GM19193 (cell line): ENCODE measurements around the gene PTGS1.

ENCODE experiments used
- POLR2A ChIP-seq: IDR thresholded peaks from 4 replicates; pipeline ENCODE4 v1.6.1; 2011; ENCODE audit not compliant: insufficient read depth, insufficient read length; ENCODE audit errors: extremely low read depth

PTGS1 gene

DNA sequence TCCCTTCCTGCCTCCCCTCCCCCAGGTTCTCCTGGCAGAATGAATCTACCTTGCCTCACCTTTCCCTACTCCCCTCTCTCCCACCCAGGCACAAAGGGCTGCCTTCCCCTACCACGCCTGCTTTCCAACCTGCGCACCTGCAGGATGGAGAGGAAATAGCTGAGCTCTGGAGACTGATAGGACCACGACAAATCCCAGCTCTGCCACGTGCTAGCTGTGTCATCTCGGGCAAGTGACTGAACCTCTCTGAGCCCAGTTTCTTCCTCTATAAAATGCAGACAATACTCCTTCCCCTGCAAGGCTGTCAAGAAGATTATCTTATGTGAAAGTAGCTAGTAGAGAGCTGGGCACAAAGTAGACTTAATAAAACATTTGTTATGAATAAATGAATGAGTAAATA, 31.2 kb upstream of the PTGS1 start:
- no peak for TF ChIP-seq POLR2A

GRCh38 chr9:122340161-122340560, 30.7 kb upstream of the PTGS1 start:
- TF ChIP-seq POLR2A: no peak

GRCh38 chr9:122342323-122343050, 28.3 kb upstream of the PTGS1 start:
- no peak for TF ChIP-seq POLR2A

DNA sequence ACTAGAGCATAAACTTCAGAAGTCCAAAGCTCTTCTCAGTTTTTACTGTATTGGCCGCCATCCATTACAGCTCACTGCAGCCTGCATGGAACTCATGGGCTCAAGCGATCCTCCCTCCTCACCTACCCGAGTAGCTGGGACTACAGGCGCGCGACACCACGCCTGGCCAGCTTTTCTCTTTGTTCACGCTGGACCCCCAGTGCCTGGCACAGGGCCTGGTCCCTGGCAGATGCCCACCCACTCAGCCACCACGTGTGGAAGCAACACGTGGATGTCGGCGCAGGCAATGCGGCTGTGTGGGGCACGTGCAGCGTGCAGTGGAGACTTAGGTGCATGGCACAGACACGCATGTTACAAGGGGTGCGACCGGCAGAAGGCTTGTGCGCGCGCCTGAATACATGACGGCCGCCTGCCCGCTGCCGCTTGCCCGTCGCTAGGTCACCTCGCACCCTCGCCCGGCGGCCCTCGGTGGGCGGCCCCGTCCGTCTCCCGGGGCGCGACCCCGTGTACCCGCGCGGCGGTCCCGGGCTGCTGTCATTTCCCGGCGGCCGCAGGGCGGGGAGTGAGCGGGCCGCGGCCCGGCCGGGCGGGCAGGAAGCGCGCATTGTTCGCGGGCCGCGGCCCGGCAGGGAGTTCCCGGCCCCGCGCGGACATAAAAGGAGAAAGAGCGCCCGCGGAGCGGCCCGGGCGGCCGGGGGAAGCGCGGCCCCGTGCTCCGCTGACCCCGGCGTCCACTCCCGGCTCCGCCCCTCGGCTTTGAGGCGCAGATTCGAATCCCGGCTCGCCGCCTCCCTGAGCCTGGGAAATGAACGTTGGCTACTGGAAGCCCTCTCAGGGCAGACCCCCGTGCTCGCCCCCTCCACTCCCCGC, 24.1 kb upstream of the PTGS1 start:
- TF ChIP-seq POLR2A: no peak

- no peak for TF ChIP-seq POLR2A
These were observed 23.2 kb upstream of the PTGS1 start for GRCh38 chr9:122347348-122348287.

- TF ChIP-seq POLR2A: no peak
These were observed 22.5 kb upstream of the PTGS1 start for GRCh38 chr9:122348288-122348777.

DNA sequence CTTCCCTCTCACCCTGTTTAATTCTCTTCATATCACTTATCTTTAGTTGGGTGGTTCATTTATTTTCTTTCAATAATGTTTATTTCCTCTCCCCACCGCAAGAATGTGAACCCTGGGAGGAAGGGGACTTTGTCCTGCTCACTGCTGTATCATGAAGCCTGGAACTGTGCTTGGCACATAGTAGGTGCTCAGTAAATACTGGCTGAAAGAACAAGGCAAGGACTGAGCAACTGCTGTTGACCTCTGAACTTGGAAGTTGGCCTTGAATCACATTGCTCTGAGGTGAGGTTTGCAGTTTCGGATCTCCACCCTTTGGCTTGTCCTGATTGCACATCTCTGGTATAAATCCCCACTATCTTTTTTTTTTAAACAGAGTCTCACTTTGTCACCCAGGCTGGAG, 22.0 kb upstream of the PTGS1 start:
- TF ChIP-seq POLR2A: no peak

DNA sequence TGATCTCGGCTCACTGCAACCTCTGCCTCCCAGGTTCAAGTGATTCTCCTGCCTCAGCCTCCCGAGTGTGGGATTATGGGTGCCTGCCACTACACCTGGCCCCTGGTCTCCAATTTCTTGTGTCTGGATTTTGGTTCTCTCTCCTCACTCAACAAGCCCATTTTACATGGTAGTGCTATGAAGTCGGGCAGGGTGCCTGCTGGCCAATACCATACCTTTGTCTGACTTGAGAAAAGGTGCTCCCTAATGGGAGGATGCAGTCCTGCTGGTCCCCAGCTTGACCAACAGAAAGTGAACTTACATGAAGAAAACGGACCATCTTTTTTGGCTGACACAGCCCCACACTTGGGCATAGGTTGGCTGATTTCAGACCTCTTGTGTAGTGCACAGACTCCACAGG, 21.6 kb upstream of the PTGS1 start:
- no peak for TF ChIP-seq POLR2A

GRCh38 chr9:122350577-122351355, 20.1 kb upstream of the PTGS1 start:
- no peak for TF ChIP-seq POLR2A

DNA sequence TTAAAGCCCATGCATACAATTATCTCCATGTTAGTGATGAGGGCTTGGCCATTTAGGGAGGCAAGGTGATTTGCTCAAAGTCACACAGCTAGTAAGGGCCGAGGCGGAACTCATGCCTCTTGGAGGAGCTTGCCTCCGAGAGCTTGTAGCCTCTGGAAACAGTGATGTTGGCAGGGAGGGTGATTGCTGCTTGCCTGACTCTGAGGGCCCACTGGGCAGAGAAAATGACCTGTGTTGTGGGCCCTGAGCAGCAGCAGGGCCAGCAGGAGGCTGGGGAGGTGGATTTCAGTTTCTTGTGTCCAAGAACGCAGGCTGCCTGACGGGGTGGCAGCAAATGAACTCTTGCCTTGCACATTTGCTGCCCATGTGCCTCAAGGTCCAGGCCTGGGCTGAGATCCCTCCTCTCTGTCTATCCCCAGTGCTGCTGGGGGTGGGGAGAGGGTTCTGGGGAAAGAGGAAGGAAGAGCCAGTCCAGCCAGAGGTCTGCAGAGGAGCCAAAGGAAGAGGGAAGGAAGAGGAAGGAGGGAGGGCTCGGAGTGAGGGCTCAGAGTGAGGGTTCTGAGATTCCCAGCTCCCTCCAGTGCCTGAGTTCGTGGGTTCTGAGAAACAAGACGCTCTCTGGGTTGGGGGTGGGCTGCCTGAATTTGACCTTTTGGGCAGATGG, 16.2 kb upstream of the PTGS1 start:
- TF ChIP-seq POLR2A: no peak

- no peak for TF ChIP-seq POLR2A
These were observed 15.4 kb upstream of the PTGS1 start for GRCh38 chr9:122355336-122355875.

GRCh38 chr9:122356627-122357026, 14.2 kb upstream of the PTGS1 start:
- no peak for TF ChIP-seq POLR2A

DNA sequence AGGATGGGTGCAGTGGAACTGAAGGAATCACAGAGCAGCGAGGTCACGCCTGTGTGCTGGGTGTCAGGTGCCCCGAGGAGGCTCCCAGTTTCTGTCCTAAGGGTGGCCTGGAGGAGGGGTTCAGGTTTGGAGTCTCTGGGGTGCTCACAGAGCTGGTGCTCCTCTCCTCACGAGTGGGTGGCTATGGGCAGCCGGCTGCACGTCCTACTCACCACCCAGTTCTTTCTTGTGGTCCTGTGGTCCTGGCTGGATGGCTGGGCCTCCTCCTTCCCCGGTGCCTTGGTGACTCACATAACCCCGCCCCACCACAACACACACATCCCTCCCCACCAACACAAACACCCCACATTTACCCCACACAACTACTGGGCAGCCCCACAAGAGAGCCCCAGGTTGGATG, 9.9 kb upstream of the PTGS1 start:
- no peak for TF ChIP-seq POLR2A
